G401.6 (cell line): ENCODE results near the gene OR51G1.
"Not testable (repeated sequence)": the region's sequence is repeated elsewhere in the genome, so short reads cannot be mapped to it uniquely, and the experiment has no call there.

Experiments
- FAIRE-seq: peaks from 2 replicates; lab custom pipeline; 2012; peaks lifted over from hg19 to GRCh38; lab: Jason Lieb, UNC

OR51G1 gene

GRCh38 chr11:4924239-4924638 lies at the start of gene OR51G1:
Gene OR51G1, minus strand, starts transcription at chr11:4924339. Its CDS starts 0 bp downstream, at chr11:4924339.
- no peak for FAIRE-seq

- no peak for FAIRE-seq
Measured at GRCh38 chr11:4962816-4963215, 38.7 kb upstream of the OR51G1 start.

GRCh38 chr11:4960877-4961276 lies 36.7 kb upstream of the OR51G1 start:
- FAIRE-seq = no peak

- no peak for FAIRE-seq
Measured at GRCh38 chr11:4957396-4957795, 33.3 kb upstream of the OR51G1 start.

- not testable (repeated sequence) for FAIRE-seq
Measured at GRCh38 chr11:4955613-4956012, 31.5 kb upstream of the OR51G1 start, which contains the start of gene OR51A2. Gene OR51A2, minus strand, starts transcription at chr11:4955713. Its CDS starts 0 bp downstream, at chr11:4955713.

GRCh38 chr11:4947505-4947904 lies 23.4 kb upstream of the OR51G1 start, which contains the start of gene OR51A4:
Gene OR51A4, minus strand, starts transcription at chr11:4947605. Its CDS starts 505 bp downstream, at chr11:4947100.
- no peak for FAIRE-seq

GRCh38 chr11:4936745-4937144 lies 12.6 kb upstream of the OR51G1 start:
- FAIRE-seq = no peak

- FAIRE-seq = no peak
Measured at GRCh38 chr11:4932751-4933150, 8.6 kb upstream of the OR51G1 start.

GRCh38 chr11:4926608-4927007 lies 2.5 kb upstream of the OR51G1 start:
- no peak for FAIRE-seq

- no peak for FAIRE-seq
Measured at GRCh38 chr11:4922304-4922703, 1.8 kb downstream of the OR51G1 start.

GRCh38 chr11:4921796-4922195 lies 2.3 kb downstream of the OR51G1 start:
- FAIRE-seq = no peak

GRCh38 chr11:4919250-4919649 lies 4.9 kb downstream of the OR51G1 start, which contains the start of gene OR51G2:
Gene OR51G2, minus strand, starts transcription at chr11:4919350. Its CDS starts 3,687 bp downstream, at chr11:4915663.
- no peak for FAIRE-seq

- FAIRE-seq = no peak
Measured at GRCh38 chr11:4916581-4916980, 7.6 kb downstream of the OR51G1 start.

- FAIRE-seq = no peak
Measured at GRCh38 chr11:4903484-4903883, 20.7 kb downstream of the OR51G1 start, which contains the start of gene OR51A7. Gene OR51A7, plus strand, starts transcription at chr11:4903783. Its CDS starts 3,587 bp downstream, at chr11:4907370.

- FAIRE-seq = no peak
Measured at GRCh38 chr11:4891996-4892640, 32.0 kb downstream of the OR51G1 start.

GRCh38 chr11:4890279-4890678 lies 33.9 kb downstream of the OR51G1 start:
- FAIRE-seq = no peak

- FAIRE-seq = no peak
Measured at GRCh38 chr11:4887591-4887990, 36.5 kb downstream of the OR51G1 start.

- FAIRE-seq = no peak
Measured at GRCh38 chr11:4886186-4886585, 38.0 kb downstream of the OR51G1 start.

- no peak for FAIRE-seq
Measured at GRCh38 chr11:4884361-4884760, 39.8 kb downstream of the OR51G1 start.

- FAIRE-seq = no peak
Measured at GRCh38 chr11:4882543-4882942, 41.6 kb downstream of the OR51G1 start.

GRCh38 chr11:4881860-4882500 lies 42.2 kb downstream of the OR51G1 start, which contains the start of gene OR51T1:
Gene OR51T1, plus strand, starts transcription at chr11:4881900. Its CDS starts 0 bp downstream, at chr11:4881900.
- FAIRE-seq = no peak

GRCh38 chr11:4881188-4881587 lies 43.0 kb downstream of the OR51G1 start:
- FAIRE-seq = no peak
